ENCODE data around the gene TMA7.

TMA7 gene

DNA sequence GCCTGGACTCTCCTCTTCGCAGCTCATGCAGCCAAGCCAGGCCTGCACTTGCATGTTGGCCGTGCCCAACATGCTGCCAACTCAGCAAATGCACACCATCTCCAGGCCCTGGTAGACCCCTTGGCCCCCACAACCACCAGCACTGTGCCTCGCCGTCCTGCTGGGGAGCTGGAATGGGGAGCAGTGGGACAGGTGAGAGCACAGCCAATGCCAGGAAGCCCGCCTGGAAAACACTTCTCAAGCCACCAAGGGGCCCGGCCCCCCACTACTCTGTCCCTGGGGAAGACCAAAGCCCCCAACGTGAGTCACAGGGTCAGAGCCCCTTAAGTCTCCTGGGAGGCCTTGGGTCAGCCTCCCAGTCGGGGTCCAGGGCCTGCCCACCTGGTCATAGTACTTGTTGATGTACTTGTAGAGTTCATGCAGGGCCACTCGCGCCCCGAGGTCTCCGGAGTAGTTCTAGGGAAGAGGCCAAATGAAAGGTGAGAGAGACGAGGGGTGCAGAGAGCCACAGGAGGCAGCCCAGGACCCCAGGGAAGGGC, 34.6 kb upstream of the TMA7 start:
- DNase-seq (ENCODE audit: extremely low read depth, low read depth): no peak
- H3K4me3 ChIP-seq (replicated peaks; ENCODE audit: low read depth, low read length): no peak overlapping the region
- TF ChIP-seq, protein P1, sequence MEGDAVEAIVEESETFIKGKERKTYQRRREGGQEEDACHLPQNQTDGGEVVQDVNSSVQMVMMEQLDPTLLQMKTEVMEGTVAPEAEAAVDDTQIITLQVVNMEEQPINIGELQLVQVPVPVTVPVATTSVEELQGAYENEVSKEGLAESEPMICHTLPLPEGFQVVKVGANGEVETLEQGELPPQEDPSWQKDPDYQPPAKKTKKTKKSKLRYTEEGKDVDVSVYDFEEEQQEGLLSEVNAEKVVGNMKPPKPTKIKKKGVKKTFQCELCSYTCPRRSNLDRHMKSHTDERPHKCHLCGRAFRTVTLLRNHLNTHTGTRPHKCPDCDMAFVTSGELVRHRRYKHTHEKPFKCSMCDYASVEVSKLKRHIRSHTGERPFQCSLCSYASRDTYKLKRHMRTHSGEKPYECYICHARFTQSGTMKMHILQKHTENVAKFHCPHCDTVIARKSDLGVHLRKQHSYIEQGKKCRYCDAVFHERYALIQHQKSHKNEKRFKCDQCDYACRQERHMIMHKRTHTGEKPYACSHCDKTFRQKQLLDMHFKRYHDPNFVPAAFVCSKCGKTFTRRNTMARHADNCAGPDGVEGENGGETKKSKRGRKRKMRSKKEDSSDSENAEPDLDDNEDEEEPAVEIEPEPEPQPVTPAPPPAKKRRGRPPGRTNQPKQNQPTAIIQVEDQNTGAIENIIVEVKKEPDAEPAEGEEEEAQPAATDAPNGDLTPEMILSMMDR (IDR thresholded peaks at IDR 0.05; ENCODE audit: low read depth, low read length, missing control alignments): no peak

DNA sequence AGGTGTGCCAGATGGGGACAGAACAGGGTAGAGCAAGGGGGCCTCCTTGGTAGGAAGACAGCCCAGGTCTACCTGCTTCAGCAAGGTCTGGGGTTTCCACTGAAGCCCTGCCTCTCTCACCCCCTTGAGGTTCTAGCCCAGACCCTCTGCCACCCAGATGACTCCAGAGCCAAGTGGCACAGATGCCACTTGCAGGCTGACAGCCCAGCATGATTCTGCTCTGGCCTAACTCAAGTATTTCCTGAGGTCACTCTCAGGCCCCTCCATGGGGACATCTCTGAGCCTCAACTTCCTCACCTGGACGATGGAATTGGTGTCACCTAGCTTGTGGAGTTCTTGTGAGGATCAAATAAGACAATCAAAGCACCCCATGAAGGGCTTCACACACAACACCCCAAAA, 34.1 kb upstream of the TMA7 start:
- TF ChIP-seq, protein P1 (IDR thresholded peaks at IDR 0.05; ENCODE audit: low read depth, low read length, missing control alignments): no peak
- no peak for DNase-seq (ENCODE audit: extremely low read depth, low read depth)
- H3K4me3 ChIP-seq (replicated peaks; ENCODE audit: low read depth, low read length): no peak overlapping the region

- no peak overlapping the region for H3K4me3 ChIP-seq (replicated peaks; ENCODE audit: low read depth, low read length)
- no peak for DNase-seq (ENCODE audit: extremely low read depth, low read depth)
- TF ChIP-seq, protein P1 (IDR thresholded peaks at IDR 0.05; ENCODE audit: low read depth, low read length, missing control alignments): no peak
These were observed 33.3 kb upstream of the TMA7 start for GRCh38 chr3:48406443-48407431.

DNA sequence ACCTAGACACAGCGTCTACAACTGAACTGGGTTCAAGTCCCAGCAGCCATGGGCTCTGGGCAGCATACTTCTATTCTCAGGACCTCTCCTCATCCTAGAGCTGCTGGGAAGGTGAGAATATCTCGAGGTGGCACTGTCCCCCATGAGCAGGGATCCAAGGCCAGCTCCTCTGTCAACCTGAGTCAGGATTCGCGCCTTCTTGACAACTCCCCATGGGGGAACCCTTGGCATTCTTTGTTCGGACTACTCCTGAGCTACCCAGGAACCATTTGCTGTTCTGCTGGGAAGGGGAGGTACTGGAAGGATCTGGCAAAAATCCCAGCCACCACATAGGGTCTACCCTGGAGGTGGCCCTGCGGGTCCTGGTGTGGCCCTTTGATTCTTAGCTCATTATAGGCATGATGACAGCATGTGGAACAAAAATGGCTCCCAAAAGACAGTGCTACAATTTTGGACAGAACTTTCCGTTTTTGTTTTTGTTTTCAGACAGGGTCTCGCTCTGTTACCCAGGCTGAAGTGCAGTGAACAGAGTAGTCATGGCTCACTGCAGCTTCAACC, 32.4 kb upstream of the TMA7 start:
- TF ChIP-seq, protein P1 (IDR thresholded peaks at IDR 0.05; ENCODE audit: low read depth, low read length, missing control alignments): no peak
- DNase-seq (ENCODE audit: extremely low read depth, low read depth): no peak
- H3K4me3 ChIP-seq (replicated peaks; ENCODE audit: low read depth, low read length): no peak overlapping the region

- no peak overlapping the region for H3K4me3 ChIP-seq (replicated peaks; ENCODE audit: low read depth, low read length)
- no peak for DNase-seq (ENCODE audit: extremely low read depth, low read depth)
- TF ChIP-seq, protein P1 (IDR thresholded peaks at IDR 0.05; ENCODE audit: low read depth, low read length, missing control alignments): no peak
These were observed 31.2 kb upstream of the TMA7 start for GRCh38 chr3:48408823-48409281.

DNA sequence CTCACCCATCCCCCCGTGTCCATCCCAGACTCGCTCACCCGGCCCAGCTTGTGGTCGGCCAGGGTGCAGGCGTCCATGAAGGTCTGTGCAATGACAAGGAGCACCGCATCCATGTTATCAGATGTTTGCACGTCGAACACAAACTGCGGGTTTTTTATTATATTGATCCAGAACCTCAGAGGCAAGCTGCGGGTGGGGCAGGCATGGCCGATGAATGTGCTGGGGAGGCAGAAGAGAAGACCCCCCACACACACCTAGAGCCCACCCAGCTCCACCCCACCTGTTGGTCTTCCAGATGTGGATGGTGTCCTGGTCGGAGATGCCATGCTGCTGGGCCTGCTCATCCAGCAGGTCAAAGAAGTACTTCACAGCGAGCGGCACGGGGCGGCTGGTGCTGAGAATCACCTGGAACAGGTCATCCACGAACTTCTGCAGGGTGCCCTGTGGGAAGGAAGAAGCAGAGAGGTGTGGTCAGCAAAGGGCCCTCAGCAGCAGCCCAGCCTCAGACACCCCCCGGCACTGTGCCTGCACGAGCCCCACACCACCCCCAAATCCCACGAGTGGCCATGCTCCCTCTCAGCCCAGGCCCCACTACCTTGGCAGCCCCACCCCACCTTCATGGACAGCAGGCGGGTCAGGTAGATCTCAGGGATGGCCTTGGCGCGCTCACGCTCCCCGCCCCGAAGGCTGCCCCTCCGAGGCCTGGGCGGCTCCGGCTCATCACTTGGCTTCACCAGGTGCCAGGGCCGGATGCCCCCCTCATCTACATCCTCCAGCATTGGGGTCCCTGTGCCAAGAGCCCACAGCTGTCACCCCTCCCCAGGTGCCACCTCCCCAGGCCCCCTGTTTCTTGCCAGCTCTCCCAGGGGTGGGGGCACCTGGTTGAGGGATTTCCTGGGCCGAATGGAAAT, 30.5 kb upstream of the TMA7 start:
- TF ChIP-seq, protein P1 (IDR thresholded peaks at IDR 0.05; ENCODE audit: low read depth, low read length, missing control alignments): no peak
- no peak for DNase-seq (ENCODE audit: extremely low read depth, low read depth)
- no peak overlapping the region for H3K4me3 ChIP-seq (replicated peaks; ENCODE audit: low read depth, low read length)

All from HFF-Myc (cell line).